Motor neuron (in vitro differentiated cells): Measurements from ENCODE around the gene BOD1. TPM values are rescaled to one million over a fixed set of nuclear protein-coding genes. Genes with fewer than 3 reads are reported as not detected.
A peak's percentile ranks its signal among the peaks of the same experiment; 100 is the strongest.

Experiments used
- ATAC-seq, 8 experiments: fragments of 200-7000 bp; cut with Tn5 transposase; replicated peaks in 6 of 8; 2 replicates each; pipeline ENCODE4 v1.8.0; 2021; ENCODE audit warnings: mild to moderate bottlenecking in 8 of 8, moderate library complexity in 8 of 8
- H3K27ac ChIP-seq, 2 donors: fragments of 250-450 bp; sonication (Bioruptor Pico); 2 replicates each; pipeline ENCODE4 v1.9.0; 2021; ENCODE audit warnings: antibody characterized with exemption in 2 of 2, mild to moderate bottlenecking in 2 of 2, moderate library complexity in 1 of 2
- H3K4me1 ChIP-seq, 2 donors: fragments of 250-450 bp; sonication (Bioruptor Pico); replicated peaks in 1 of 2; 2 replicates each; pipeline ENCODE4 v1.6.1; 2021; ENCODE audit warnings: antibody characterized with exemption in 2 of 2, mild to moderate bottlenecking in 2 of 2, moderate library complexity in 1 of 2
- H3K4me3 ChIP-seq, 5 donors: fragments of 250-450 bp; sonication (Bioruptor Pico); 2 replicates each; pipeline ENCODE4 v1.9.0; 2021; ENCODE audit warnings: antibody characterized with exemption in 5 of 5, mild to moderate bottlenecking in 5 of 5, moderate library complexity in 4 of 5
- WGBS, 10 experiments: fragments of 450-650 bp; shearing (Covaris generic); methylation state at CpG; one replicate each; pipeline ENCODE4 v1.0.0; 2022; 5-methylcytosine and 5-hydroxymethylcytosine counted together
- in situ Hi-C, 9 experiments: fragments of 400-800 bp; cut with MboI; loops; one replicate each; pipeline ENCODE4 v1.15.0; 2021; ENCODE audit warnings: low sequenced_read_pairs in 9 of 9, low pct_unique_long_range_greater_than_20kb in 2 of 9; ENCODE audit not compliant: unreplicated experiment in 9 of 9
- total RNA-seq, 8 experiments: library from RNA; unstranded; fragments of 300-600 nt; gene quantifications; 2 replicates each; pipeline versions ENCODE4 v1.2.3 to v1.2.4, GENCODE V29; 2022

BOD1 gene
- total RNA-seq, 8 experiments from 2014 or later = 43.6 to 108 (median 88.1) TPM

DNA sequence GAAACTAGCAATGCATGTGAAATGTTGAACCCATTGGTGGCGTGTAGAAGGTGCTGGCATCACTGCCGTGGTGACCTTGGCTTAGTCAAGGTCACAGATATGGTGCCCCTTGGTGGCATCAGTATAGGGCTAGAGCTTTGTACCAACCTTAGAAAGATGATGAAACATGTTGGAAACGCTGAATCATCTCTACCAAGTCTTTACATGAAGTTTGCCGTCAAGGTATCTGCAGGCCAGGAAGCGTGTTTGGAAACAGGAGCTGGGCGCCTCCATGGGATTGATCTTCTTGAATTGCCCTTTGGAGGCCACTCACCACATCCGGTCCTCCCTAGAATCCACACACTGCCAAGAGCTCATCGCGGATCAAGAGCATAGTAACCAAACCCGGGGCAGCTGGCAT, 16.9 kb upstream of the BOD1 start:
- no peak overlapping the region for H3K4me3 ChIP-seq

GRCh38 chr5:173631478-173631877, 15.0 kb upstream of the BOD1 start:
- in situ Hi-C loops = no loop called here
- 38 to 100% (median 68%) methylated on average over 1 to 3 of the region's 3 CpGs; no CpG with 5 or more reads in 1 of the 10 experiments for WGBS, 10 experiments
- no peak overlapping the region for H3K27ac ChIP-seq
- H3K4me1 ChIP-seq = peaks cover 19 to 23% of the 10 kb centered on the region in 2 donors
- no peak overlapping the region for H3K4me3 ChIP-seq
- ATAC-seq = no peak

More for the DNA sequence above, 16.9 kb upstream of the BOD1 start:
- ATAC-seq = no peak
- H3K27ac ChIP-seq = no peak overlapping the region
- WGBS, 10 experiments = 40 to 100% (median 85%) methylated on average over 1 to 5 of the region's 10 CpGs; no CpG with 5 or more reads in 3 of the 10 experiments
- in situ Hi-C loops = no loop called here
- H3K4me1 ChIP-seq = peaks cover 8 to 12% of the 10 kb centered on the region in 2 donors

- Histone ChIP-seq H3K4me3 (no peak overlapping the region), H3K27ac (no peak overlapping the region), H3K4me1 (peaks cover 22 to 24% of the 10 kb centered on the region in 2 donors)
- no peak for ATAC-seq
- WGBS, 10 experiments = 0 to 100% (median 91%) methylated on average over 1 to 5 of the region's 6 CpGs; no CpG with 5 or more reads in 3 of the 10 experiments
- in situ Hi-C loops = no loop called here
Observed at GRCh38 chr5:173630724-173631365, 14.4 kb upstream of the BOD1 start.

- peak in 3 of 8 experiments; percentile 15 to 52 (median 26) for ATAC-seq
- Histone ChIP-seq H3K4me1 (peaks cover 30 to 32% of the 10 kb centered on the region in 2 donors), H3K4me3 (no peak overlapping the region), H3K27ac (no peak overlapping the region)
- no CpG with 5 or more reads among the region's 1 CpG for WGBS, 10 experiments
- in situ Hi-C loops = loop anchor here in 2 of 9 experiments (10.0 kb wide), 2 partner anchors 345 to 685 kb away; no protein-coding TSS in a partner anchor
Observed at GRCh38 chr5:173629628-173630027, 13.2 kb upstream of the BOD1 start.

DNA sequence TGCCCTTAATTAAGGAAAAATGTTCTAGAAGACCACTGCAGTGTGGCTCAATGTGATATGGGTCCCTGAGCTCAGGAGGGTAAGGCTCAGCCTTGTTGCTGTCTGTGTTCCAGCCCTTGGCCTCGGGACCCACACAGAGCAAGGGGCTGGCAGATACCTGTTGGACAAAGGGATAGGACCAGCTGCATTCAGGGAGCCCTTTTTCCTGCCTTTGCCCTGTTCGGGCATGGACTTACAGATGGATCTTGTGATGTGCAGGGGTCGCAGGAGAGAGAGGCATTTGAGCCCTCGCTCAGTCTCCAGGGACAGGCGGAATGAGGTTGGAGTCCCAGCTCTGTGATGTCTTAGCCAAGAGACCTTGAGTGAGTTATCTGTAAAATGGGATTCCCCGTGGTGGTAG, 12.1 kb upstream of the BOD1 start:
- Histone ChIP-seq H3K4me1 (peaks cover 30 to 32% of the 10 kb centered on the region in 2 donors), H3K4me3 (no peak overlapping the region), H3K27ac (no peak overlapping the region)
- no peak for ATAC-seq
- WGBS, 10 experiments = 44 to 100% (median 69%) methylated on average over 1 to 4 of the region's 6 CpGs; no CpG with 5 or more reads in 4 of the 10 experiments
- in situ Hi-C loops = loop anchor here in 2 of 9 experiments (10.0 kb wide), 2 partner anchors 346 to 686 kb away; no protein-coding TSS in a partner anchor

GRCh38 chr5:173627860-173628392, 11.5 kb upstream of the BOD1 start:
- Histone ChIP-seq H3K4me1 (peaks cover 30 to 32% of the 10 kb centered on the region in 2 donors), H3K27ac (peak overlapping the region; percentile 9 to 30), H3K4me3 (no peak overlapping the region)
- peak in 5 of 8 experiments; percentile 25 to 77 (median 41) for ATAC-seq
- in situ Hi-C loops = loop anchor here in 2 of 9 experiments (10.0 kb wide), 2 partner anchors 347 to 687 kb away; no protein-coding TSS in a partner anchor
- WGBS, 10 experiments = 10 to 43% (median 31%) methylated on average over 2 to 9 of the region's 11 CpGs; no CpG with 5 or more reads in 2 of the 10 experiments

DNA sequence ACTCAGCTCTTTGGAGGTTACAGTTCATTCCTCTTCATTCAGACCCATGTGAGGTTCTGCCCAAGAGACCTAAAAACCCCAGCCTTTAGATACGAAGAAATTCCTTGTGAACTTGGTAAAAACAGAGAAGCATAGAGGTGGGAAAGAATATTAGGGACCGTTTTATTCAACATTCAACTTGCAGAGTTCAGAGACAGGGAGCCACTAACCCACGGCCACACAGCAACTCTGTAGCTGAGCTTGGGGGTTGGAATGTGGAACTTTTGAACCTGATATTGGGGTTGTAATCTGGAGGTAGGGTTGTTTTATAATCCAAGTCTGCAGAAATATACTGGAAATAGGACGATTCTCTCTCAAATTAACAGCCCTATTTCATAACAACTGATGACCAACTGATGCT, 10.8 kb upstream of the BOD1 start:
- no peak overlapping the region for H3K27ac ChIP-seq
- whole genome bisulfite sequencing, 10 experiments = 0 to 94% (median 77%) methylated on average over 1 to 4 of the region's 4 CpGs; no CpG with 5 or more reads in 2 of the 10 experiments
- in situ Hi-C loops = loop anchor here in 2 of 9 experiments (10.0 kb wide), 2 partner anchors 348 to 688 kb away; no protein-coding TSS in a partner anchor
- ATAC-seq = no peak
- H3K4me1 ChIP-seq = peaks cover 30 to 32% of the 10 kb centered on the region in 2 donors
- H3K4me3 ChIP-seq = no peak overlapping the region

GRCh38 chr5:173626505-173626820, 10.0 kb upstream of the BOD1 start:
- Histone ChIP-seq H3K27ac (no peak overlapping the region), H3K4me3 (no peak overlapping the region), H3K4me1 (peaks cover 30 to 32% of the 10 kb centered on the region in 2 donors)
- WGBS, 10 experiments = 44 to 100% (median 93%) methylated on average over 1 to 3 of the region's 3 CpGs; no CpG with 5 or more reads in 3 of the 10 experiments
- in situ Hi-C loops = loop anchor here in 2 of 9 experiments (10.0 kb wide), 2 partner anchors 348 to 688 kb away; no protein-coding TSS in a partner anchor
- peak in 1 of 8 experiments; percentile 29 for ATAC-seq

- 67 to 100% (median 82%) methylated on average over 1 to 3 of the region's 6 CpGs; no CpG with 5 or more reads in 4 of the 10 experiments for WGBS, 10 experiments
- in situ Hi-C loops = loop anchor here in 2 of 9 experiments (10.0 kb wide), 2 partner anchors 349 to 689 kb away; no protein-coding TSS in a partner anchor
- ATAC-seq = peak; percentile 28 to 93 (median 70)
- no peak overlapping the region for H3K4me3 ChIP-seq
- peaks cover 30 to 32% of the 10 kb centered on the region in 2 donors for H3K4me1 ChIP-seq
- H3K27ac ChIP-seq = no peak overlapping the region
Observed at GRCh38 chr5:173625673-173626504, 9.4 kb upstream of the BOD1 start.

GRCh38 chr5:173625261-173625660, 8.8 kb upstream of the BOD1 start:
- Histone ChIP-seq H3K27ac (no peak overlapping the region), H3K4me1 (peaks cover 30 to 32% of the 10 kb centered on the region in 2 donors), H3K4me3 (no peak overlapping the region)
- in situ Hi-C loops = loop anchor here in 2 of 9 experiments (10.0 kb wide), 2 partner anchors 350 to 690 kb away; no protein-coding TSS in a partner anchor
- 25 to 100% (median 96%) methylated on average over 1 to 3 of the region's 3 CpGs; no CpG with 5 or more reads in 2 of the 10 experiments for WGBS, 10 experiments
- ATAC-seq = peak in 1 of 8 experiments; percentile 46

GRCh38 chr5:173624282-173624681, 7.8 kb upstream of the BOD1 start:
- in situ Hi-C loops = loop anchor here (5.0 to 25.0 kb wide), 7 partner anchors 263 to 691 kb away; partner anchors contain the start of genes C5orf47 (in 1 of the 9) and CPEB4 (in 1 of the 9)
- no peak overlapping the region for H3K4me3 ChIP-seq
- H3K27ac ChIP-seq = no peak overlapping the region
- 50 to 83% (median 71%) methylated on average over 1 to 3 of the region's 5 CpGs; no CpG with 5 or more reads in 6 of the 10 experiments for WGBS, 10 experiments
- no peak for ATAC-seq
- H3K4me1 ChIP-seq = peaks cover 30 to 32% of the 10 kb centered on the region in 2 donors

DNA sequence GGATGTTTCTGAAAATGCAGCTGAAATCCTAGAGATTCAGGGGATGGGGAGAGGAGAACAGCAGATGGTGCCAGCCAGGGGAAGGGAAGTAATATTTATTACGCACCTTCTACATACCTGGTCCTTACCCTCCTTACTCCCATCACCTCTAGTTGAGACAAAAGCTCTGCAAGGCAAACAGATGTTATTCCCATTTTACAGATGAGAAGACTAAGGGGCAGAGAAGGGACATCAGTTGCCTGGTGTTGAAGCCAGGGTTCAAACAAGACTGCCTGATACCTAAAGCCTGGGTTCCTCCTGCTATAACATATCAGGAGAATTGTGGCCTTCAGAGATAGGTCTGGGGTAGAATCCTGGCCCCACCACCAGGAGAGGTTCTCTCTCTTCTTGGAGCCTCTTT, 7.3 kb upstream of the BOD1 start:
- no peak overlapping the region for H3K4me3 ChIP-seq
- ATAC-seq = no peak
- in situ Hi-C loops = loop anchor here (5.0 to 25.0 kb wide), 7 partner anchors 264 to 691 kb away; partner anchors contain the start of genes C5orf47 (in 1 of the 9) and CPEB4 (in 1 of the 9)
- H3K27ac ChIP-seq = no peak overlapping the region
- WGBS, 10 experiments = 100% methylated on average over 1 of the region's 1 CpG; no CpG with 5 or more reads in 7 of the 10 experiments
- H3K4me1 ChIP-seq = peaks cover 30 to 31% of the 10 kb centered on the region in 2 donors
